GM19025 (cell line): Measurements from ENCODE around the gene ZNF358.

Experiments used
- ATAC-seq: cut with Tn5 transposase; IDR thresholded peaks from one replicate; pipeline ENCODE4 v1.9.1; 2021; ENCODE audit warnings: mild to moderate bottlenecking, low read depth, moderate library complexity; ENCODE audit not compliant: unreplicated experiment

The ZNF358 gene

DNA sequence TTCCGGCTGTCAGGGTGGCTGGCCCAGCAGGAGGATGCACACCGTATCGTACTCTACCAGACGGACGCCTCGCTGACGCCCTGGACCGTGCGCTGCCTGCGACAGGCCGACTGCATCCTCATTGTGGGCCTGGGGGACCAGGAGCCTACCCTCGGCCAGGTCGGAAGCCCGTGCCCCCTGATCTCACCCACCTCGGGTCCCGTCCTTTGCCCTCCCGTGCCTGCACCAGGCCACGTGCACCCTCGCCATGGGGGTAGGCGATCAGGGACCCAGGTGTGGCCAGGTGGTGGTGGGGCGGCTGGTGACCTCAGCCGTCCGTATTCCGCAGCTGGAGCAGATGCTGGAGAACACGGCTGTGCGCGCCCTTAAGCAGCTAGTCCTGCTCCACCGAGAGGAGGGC is 38.7 kb downstream of the ZNF358 start:
- ATAC-seq: no peak

- ATAC-seq: no peak
Observed at GRCh38 chr19:7554990-7555864, 39.3 kb downstream of the ZNF358 start.

DNA sequence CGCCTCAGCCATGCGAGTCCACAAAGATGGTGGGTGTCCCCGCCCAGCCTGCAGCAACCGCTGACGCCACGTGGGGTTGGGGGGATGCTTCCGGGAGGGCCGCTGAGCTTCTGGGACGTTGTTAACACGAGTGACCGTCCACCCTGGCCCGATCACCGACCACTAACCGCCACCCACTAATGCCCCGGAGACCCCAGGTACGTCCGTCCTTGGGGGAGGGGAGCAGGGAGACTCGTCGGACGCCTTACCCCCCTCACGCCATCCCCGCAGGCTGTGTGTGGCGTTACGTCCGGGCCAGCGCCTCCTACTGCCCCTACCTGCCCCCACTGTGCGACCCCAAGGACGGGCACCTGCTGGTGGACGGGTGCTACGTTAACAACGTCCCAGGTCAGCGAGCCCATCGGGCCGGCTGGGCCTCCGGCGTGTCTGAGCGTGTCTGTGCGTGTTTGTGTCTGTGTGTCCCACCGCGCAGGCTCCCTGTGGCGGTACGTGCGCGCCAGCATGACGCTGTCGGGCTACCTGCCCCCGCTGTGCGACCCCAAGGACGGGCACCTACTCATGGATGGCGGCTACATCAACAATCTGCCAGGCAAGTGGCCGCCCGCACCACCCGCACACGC is 40.9 kb downstream of the ZNF358 start:
- ATAC-seq: no peak

DNA sequence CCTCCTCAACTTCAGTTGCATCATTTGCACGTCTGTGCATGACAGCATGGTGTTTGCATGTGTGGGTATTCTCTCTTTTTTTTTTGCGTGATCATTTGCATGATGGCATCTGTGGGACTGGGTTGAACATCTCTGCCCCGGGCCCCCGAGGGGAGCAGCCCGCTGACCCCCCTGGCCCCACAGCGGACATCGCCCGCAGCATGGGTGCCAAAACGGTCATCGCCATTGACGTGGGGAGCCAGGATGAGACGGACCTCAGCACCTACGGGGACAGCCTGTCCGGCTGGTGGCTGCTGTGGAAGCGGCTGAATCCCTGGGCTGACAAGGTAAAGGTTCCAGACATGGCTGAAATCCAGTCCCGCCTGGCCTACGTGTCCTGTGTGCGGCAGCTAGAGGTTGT is 42.8 kb downstream of the ZNF358 start:
- no peak for ATAC-seq

- no peak for ATAC-seq
Observed at GRCh38 chr19:7559102-7559501, 43.2 kb downstream of the ZNF358 start.

- ATAC-seq: no peak
Observed at GRCh38 chr19:7560255-7560654, 44.4 kb downstream of the ZNF358 start.

GRCh38 chr19:7561325-7561724 is 45.4 kb downstream of the ZNF358 start:
- no peak for ATAC-seq

- ATAC-seq: no peak
Observed at GRCh38 chr19:7562646-7563393, 46.9 kb downstream of the ZNF358 start.

DNA sequence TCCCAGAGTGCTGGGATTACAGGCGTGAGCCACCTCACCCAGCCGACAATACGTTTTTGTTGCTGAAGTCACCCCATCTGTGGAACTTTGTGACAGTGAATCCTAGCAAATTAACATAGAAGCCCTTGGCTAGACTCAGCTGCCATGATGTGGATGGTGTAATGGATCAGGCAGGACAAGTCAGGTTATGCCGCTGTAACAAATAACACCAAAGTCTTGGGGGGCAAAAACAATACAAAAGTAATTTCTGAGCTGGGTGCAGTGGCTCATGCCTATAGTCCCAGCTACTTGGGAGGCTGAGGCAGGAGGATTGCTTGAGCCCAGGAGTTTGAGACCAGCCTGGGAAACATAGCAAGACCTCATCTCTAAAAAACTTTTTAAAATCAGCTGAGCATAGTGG is 49.0 kb downstream of the ZNF358 start:
- ATAC-seq: no peak

- no peak for ATAC-seq
Observed at GRCh38 chr19:7565332-7565731, 49.4 kb downstream of the ZNF358 start.
